HL-60 (cell line): Measurements from ENCODE around the gene OGA.

Source experiments
- DNase-seq, 2 experiments: peaks; one replicate each; pipeline ENCODE4 v3.0.0-alpha.2; 2010 to 2020; ENCODE audit warnings: low read depth in 1 of 2, low spot score in 1 of 2
- H3K27ac ChIP-seq: fragments of 250-450 bp; sonication (Bioruptor Pico); replicated peaks from 2 replicates; pipeline ENCODE4 v1.5.1; 2020; ENCODE audit warnings: mild to moderate bottlenecking, moderate library complexity
- H3K27me3 ChIP-seq: fragments of 250-450 bp; sonication (Bioruptor Pico); 2 replicates; pipeline ENCODE4 v1.5.1; 2021; ENCODE audit warnings: mild to moderate bottlenecking, moderate library complexity; ENCODE audit not compliant: insufficient read depth, poor library complexity, severe bottlenecking
- H3K4me3 ChIP-seq: replicated peaks from 2 replicates; pipeline ENCODE4 v1.5.1; 2011; ENCODE audit warnings: mild to moderate bottlenecking, control low read depth, low read length; ENCODE audit not compliant: insufficient read depth
- CTCF ChIP-seq: IDR thresholded peaks from one replicate; pipeline ENCODE4 v1.5.1; 2011; ENCODE audit warnings: low read length, control low read depth, inconsistent platforms; ENCODE audit not compliant: insufficient read depth
- GABPA ChIP-seq: IDR thresholded peaks from 2 replicates; pipeline ENCODE4 v1.6.1; 2012; ENCODE audit warnings: low read depth
- POLR2AphosphoS5 ChIP-seq: IDR thresholded peaks from 2 replicates; pipeline ENCODE4 v1.6.1; 2012; ENCODE audit warnings: low read depth
- SPI1 ChIP-seq: IDR thresholded peaks from 2 replicates; pipeline ENCODE4 v1.6.1; 2012; ENCODE audit warnings: low read depth, mild to moderate bottlenecking, borderline replicate concordance
- TF ChIP-seq, protein P1 (sequence below): IDR thresholded peaks from 2 replicates; pipeline ENCODE4 v1.6.1; 2012; ENCODE audit warnings: low read depth; ENCODE audit not compliant: insufficient replicate concordance

OGA gene

GRCh38 chr10:101770331-101771215, 47.7 kb downstream of the OGA start:
- Histone ChIP-seq H3K4me3 (no peak overlapping the region), H3K27ac (no peak overlapping the region), H3K27me3 (peaks cover 45% of the 10 kb centered on the region)
- TF ChIP-seq CTCF (no peak), GABPA (no peak), POLR2AphosphoS5 (no peak), SPI1 (no peak)
- TF ChIP-seq, protein P1, sequence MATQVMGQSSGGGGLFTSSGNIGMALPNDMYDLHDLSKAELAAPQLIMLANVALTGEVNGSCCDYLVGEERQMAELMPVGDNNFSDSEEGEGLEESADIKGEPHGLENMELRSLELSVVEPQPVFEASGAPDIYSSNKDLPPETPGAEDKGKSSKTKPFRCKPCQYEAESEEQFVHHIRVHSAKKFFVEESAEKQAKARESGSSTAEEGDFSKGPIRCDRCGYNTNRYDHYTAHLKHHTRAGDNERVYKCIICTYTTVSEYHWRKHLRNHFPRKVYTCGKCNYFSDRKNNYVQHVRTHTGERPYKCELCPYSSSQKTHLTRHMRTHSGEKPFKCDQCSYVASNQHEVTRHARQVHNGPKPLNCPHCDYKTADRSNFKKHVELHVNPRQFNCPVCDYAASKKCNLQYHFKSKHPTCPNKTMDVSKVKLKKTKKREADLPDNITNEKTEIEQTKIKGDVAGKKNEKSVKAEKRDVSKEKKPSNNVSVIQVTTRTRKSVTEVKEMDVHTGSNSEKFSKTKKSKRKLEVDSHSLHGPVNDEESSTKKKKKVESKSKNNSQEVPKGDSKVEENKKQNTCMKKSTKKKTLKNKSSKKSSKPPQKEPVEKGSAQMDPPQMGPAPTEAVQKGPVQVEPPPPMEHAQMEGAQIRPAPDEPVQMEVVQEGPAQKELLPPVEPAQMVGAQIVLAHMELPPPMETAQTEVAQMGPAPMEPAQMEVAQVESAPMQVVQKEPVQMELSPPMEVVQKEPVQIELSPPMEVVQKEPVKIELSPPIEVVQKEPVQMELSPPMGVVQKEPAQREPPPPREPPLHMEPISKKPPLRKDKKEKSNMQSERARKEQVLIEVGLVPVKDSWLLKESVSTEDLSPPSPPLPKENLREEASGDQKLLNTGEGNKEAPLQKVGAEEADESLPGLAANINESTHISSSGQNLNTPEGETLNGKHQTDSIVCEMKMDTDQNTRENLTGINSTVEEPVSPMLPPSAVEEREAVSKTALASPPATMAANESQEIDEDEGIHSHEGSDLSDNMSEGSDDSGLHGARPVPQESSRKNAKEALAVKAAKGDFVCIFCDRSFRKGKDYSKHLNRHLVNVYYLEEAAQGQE = no peak
- no peak for DNase-seq

DNA sequence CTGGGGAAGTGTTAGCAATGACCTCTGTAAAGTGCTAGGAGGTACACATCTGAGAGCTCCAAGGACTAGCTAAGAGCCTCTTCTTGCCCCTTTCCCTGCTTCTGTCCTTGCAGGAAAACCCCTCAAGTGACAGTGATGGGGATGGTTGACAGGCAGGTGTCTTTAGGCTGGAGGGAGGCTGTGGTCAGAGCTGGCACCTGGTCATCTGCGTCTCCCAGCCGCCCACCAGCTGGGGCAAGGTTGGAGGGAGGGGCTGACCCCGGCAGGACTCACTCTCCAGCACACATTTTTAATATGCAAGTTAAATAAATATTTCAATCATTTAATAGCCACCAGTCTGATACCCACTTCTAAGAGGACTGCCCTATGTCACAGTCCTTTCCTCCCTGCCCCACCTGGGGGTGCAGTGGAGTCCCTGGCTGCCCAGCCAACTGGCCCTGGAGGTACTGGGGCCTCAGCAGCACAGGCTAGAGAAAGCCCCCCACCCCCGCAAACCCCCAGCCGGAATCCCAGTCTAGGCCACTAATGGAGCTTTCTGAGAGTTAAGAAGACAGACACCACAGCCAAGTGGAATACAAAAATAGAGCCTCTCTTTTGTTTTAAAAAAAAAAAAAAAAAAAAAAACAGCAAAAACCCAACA, 48.6 kb downstream of the OGA start:
- Histone ChIP-seq H3K4me3 (no peak overlapping the region), H3K27me3 (peaks cover 39% of the 10 kb centered on the region), H3K27ac (no peak overlapping the region)
- DNase-seq = no peak
- TF ChIP-seq SPI1 (no peak), POLR2AphosphoS5 (no peak), CTCF (no peak), GABPA (no peak)
- TF ChIP-seq, protein P1 = no peak

GRCh38 chr10:101768791-101769170, 49.5 kb downstream of the OGA start:
- H3K27me3 ChIP-seq = peaks cover 30% of the 10 kb centered on the region
- DNase-seq = no peak
- TF ChIP-seq SPI1 (no peak), CTCF (no peak), POLR2AphosphoS5 (no peak), GABPA (no peak)
- TF ChIP-seq, protein P1 = no peak
- no peak overlapping the region for H3K27ac ChIP-seq
- H3K4me3 ChIP-seq = no peak overlapping the region
